HT-29 (cell line): ENCODE results near the gene MAN2B2. TPM values are rescaled to one million over a fixed set of nuclear protein-coding genes. Genes with fewer than 3 reads are reported as not detected.

Experiments used
- DNase-seq: peaks from one replicate; pipeline ENCODE4 v3.0.0-alpha.2; 2015; ENCODE audit warnings: low spot score
- total RNA-seq: library from RNA; depleted of rRNA; stranded (reverse); fragments of >200 nt; shearing (Covaris generic); gene quantifications from 2 replicates; pipeline ENCODE4 v1.2.3, GENCODE V29; 2014

MAN2B2 gene
- total RNA-seq, 1 experiment from 2014 or later, result 28.5 TPM

DNA sequence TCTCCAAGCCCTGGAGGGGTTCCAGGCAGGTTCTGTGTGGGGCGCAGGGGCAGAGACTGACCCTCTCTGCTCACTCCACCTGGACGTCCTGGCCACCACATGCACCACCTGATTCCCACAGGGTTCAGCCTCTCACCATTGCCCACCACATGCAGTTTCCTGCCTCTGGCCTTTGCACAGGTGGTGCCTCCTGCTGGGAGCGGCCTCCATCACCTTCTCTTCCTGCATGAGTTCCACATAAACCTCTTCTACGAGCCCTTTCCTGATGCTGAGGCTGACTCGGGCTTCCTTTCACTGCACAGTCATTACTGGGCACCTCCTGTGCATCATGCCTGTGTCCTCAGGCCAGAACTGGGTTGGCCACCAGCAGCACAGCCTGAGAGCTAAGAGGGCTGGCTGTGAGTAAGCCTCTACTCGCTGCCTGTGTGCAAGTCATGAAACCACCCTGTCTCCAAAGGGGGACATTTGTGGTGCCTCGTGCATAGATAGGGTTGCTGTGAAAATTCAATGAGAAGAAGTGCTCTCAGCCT lies 19.9 kb downstream of the MAN2B2 start:
- no peak for DNase-seq

DNA sequence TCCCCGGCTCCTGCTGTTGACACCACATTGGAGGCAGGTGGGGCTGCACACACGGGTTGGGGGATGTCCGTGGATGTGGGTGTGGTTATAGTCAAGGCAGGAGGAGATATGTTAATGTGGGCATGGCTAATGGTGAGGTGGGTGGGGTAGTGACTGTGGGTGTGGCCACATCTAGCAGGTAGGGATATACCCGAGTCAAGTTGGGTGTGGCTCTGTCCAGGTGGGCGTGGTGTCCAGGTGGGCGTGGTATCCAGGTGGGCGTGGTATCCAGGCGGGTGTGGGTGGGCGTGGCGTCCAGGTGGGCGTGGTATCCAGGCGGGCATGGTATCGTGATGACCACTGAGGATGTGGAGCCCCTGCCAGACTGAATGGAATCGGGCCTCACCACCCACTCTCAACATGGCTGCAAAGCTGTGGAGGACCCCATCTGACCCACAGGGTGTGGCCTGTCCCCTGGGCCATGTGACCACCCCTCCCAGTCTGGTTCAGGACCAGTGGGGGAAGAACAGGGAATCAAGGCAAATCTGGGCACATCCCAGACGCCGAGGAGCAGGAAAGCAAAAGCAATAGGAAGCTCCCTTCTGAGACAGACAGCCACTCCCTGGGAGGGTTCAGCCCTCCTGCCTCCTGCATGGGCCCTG lies 21.0 kb downstream of the MAN2B2 start:
- no peak for DNase-seq

GRCh38 chr4:6596948-6597347 lies 22.0 kb downstream of the MAN2B2 start:
- no peak for DNase-seq

DNA sequence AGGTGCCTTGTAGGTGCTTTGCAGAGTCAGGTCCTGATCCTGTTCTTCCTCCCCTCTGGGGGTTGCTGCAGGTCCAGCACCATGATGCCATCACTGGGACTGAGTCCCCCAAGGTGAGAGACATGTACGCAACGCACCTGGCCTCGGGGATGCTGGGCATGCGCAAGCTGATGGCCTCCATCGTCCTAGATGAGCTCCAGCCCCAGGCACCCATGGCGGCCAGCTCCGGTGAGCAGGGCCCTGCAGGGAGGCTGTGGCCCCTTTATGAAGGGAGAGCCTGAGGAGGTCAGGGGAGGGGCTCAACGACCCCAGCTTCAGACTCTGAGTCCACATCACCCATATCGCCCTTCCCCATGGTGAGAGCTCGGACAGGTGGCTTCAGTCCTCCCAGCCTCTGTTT lies 23.1 kb downstream of the MAN2B2 start:
- no peak for DNase-seq

DNA sequence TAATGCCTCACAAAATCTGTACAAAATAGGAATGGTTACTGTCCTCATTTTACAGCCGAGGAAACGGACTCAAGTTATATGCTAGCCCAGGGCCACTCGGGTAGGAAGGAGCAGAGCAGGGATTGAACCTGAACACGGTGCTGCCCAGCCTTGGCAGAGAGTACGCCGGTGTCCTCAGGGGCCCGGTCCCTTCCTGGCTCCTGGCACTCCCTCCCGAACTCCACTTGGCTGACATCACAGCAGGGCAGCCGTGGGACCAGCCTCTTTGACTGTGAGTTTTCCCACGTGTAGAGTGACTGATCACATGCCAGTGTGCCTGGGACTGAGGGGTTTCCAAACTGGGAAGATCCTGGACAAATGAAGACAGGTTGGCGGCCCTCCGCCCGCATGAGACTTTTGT lies 23.7 kb downstream of the MAN2B2 start:
- DNase-seq, result no peak

DNA sequence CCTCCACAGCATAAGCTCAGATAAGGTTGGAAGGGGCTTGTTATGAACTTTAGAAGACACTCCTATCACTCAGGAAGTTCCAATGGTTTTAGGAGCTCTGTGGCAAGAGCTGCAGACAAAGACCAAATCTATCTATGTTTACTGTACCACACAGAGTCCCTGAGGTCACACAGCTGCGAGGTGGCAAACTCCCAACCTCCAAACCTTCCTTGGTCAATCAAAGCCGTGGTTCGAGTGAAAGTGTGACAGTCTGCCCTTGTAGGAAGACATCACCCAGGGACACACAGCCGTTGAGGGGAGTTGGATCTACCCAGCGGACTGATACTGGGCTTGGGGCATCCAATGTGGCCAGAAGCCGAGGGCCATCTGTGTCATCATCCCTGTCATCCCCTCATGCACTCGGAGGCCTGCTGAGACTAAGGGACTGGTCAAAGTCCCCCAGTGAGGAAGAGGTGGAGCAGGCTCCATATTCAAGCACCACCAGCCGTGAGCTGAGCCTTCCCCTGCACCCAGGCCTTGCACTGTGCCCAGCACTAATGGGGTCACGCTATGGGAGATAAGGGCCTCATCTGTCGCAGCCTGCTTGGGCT lies 26.8 kb downstream of the MAN2B2 start:
- DNase-seq, result no peak

GRCh38 chr4:6602289-6602688 lies 27.3 kb downstream of the MAN2B2 start:
- DNase-seq, result no peak

DNA sequence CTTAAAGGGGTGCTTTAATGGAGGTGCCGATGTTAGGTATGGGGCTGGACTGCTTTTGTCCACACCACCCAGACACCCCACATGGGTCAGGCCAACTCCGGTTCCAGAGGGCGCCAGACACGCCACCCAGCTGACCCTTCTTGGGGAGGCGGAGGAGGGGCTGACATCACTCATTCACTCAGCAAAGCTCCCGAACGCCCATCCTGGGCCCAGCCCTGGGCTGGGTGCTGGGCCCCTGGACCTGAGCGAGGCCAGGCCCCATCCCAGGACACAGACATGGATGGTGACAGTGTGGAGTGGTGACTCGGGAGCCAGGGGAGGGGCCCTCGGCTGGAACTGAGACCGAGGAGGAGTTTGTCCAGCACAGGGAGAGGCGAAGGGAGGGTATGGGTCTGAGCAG lies 28.1 kb downstream of the MAN2B2 start:
- DNase-seq, result no peak

DNA sequence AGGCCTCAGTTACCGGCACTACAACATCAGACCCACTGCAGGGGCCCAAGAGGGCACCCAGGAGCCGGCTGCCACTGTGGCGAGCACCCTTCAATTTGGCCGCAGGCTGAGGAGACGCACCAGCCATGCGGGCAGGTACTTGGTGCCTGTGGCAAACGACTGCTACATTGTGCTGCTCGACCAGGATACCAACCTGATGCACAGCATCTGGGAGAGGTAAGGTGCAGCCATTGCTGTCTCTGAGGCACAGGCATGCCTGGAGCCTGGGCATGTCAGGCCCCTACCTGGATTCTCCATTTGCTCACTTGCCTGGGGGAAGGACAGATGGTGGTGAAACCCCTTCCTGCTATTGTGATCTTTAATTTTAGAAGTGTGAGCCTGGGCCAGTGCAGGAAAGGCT lies 30.1 kb downstream of the MAN2B2 start:
- DNase-seq, result no peak

DNA sequence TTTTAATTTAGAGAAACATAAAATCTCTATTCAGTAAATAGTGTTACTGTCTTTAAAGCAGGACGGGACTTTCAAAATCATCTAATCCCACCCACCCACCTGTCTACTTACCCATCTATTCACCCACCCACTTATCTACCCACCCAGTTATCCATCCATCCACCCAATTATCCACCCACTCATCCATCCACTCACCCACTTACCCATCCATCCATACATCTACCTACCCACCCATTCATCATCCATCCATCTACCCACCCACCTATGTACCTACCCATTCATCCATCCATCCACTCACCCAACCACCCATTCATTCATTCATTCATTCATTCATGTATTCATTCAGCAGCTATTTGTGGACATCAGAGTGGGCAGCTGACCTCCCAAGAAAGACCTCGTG lies 30.6 kb downstream of the MAN2B2 start:
- DNase-seq, result no peak

GRCh38 chr4:6606465-6607235 lies 31.7 kb downstream of the MAN2B2 start:
- DNase-seq, result no peak

DNA sequence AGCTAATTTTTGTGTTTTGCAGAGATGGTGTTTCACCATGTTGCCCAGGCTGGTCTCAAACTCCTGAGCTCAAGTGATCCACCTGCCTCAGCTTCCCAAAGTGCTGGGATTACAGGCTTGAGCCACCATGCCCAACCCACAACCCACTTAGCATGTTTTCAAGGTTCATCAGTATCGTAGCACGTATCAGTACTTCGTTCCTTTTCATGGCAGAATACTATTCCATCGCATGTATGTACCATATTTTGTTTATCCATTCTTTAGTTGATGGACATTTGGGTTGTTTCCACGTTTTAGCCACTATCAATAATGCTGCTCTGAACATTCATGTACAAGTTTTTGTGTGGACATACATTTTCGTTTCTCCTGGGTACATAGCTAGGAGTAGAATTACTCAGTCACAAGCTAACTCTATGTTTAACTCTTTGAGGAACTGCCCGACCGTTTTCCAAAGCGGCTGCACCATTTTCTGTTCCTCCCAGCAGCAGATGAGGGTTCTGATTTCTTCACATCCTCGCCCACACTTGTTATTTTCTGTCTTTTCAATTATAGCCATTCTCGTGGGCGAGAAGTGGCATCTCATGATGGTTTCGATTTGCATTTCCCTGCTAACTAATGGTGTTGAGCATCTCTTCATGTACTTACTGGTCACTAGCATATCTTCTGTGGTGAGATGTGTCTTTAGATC lies 32.5 kb downstream of the MAN2B2 start:
- no peak for DNase-seq

DNA sequence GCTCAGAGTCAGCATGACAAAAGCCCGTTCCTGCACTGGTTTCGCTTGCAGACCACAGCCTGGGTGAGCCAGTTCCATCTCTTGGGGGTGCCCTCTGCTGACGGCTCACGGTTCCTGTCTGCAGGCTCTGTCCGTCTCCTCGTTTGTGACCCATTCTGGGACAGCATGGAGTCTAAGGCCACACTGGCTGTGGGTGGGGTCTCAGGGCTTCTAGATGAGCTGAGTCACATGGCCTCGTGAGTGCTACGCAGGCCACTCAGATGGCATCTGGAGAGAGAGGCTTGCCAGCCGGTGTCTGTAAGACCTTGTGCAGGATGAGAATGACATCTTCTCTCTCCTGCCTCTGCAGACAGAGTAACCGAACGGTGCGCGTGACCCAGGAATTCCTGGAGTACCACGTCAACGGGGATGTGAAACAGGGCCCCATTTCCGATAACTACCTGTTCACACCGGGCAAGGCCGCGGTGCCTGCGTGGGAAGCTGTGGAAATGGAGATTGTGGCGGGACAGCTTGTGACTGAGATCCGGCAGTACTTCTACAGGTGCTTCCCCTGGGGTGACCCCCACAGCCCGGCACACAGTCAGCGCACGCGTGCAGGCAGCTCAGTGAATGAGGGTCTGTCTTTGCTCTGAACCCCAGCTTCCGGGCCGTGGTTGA lies 33.9 kb downstream of the MAN2B2 start:
- no peak for DNase-seq

GRCh38 chr4:6609415-6610079 lies 34.6 kb downstream of the MAN2B2 start:
- DNase-seq, result no peak

- DNase-seq, result no peak
Observed at GRCh38 chr4:6610856-6611430, 36.0 kb downstream of the MAN2B2 start.

DNA sequence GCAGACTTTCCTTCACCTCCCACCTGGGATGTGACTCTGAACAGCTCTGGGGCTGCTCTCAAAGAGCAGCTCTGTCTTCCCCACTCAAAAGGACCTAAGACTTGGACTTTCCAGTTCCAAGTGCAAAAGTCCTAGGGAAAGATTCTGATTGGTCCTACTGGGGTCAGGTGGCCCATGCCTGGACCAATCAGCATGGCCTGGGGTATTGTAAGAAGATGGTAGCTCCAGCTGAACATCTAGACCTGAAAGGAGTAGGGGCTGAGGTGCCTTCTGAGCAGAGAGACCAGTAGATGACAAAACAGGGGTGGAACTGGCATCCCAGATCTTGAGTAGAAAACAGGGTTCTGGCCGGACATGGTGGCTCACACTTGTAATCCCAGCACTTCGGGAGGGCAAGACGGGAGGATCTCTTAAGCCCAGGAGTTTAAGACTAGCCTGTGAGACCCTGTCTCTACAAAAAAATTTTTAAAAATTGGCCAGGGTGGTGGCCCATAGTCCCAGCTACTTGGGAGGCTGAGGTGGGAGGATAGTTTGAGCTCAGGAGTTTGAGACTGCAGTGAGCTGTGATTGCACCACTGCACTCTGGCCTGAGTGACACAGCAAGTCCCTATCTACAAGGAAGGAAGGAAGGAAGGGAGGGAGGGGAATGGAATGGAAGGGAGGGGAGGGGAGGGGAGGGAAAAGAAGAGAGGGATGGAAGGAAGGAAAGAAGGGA lies 38.1 kb downstream of the MAN2B2 start:
- no peak for DNase-seq

DNA sequence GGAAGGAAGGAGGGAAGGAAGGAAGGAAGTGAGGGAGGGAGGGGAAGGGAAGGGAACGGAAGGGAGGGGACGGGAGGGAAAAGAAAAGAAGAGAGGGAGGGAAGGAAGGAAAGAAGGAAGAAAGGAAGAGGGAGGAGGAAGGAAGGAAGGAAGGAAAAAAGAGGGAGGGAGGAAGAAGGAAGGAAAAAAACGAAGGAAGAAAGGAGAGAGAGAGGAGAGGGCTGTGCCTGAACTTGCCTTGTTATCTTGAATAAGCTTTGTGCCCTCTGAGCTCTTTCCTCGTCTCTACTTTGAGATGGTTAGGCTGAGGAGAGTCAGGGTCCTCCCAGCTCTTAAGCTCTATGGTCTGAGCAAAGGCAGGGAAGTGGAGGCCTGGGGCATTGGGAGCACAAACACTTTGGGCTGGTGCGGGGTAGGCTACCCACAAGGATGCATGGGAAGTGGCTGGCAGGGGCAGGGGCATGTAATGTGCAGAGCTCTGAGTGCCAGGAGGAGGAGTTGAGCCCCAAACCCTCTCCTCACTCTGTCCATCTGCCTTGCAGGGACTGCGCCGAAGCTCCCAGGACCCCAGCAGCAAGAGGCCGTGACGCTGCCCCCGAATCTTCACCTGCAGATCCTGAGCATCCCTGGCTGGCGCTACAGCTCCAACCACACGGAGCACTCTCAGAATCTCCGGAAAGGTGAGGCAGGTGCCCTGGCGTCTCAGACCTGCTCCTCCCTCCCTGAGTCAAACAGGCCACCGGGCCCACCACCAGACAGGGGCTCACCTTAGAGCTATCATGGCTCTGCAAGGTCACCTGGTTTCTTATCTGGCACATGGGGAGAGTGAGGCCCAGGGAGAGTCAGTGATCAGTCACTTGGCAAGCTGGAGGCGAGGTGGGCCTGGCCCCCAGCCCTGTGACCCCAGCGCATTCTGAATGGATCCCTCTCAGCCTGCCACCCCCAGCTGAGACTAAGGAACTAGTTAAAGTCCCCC lies 39.0 kb downstream of the MAN2B2 start:
- no peak for DNase-seq

- no peak for DNase-seq
Observed at GRCh38 chr4:6614701-6615230, 39.8 kb downstream of the MAN2B2 start.
